ENCODE data around the gene SYNGR3.
"Not testable (repeated sequence)": the region's sequence is repeated elsewhere in the genome, so short reads cannot be mapped to it uniquely, and the experiment has no call there.

Gene SYNGR3

DNA sequence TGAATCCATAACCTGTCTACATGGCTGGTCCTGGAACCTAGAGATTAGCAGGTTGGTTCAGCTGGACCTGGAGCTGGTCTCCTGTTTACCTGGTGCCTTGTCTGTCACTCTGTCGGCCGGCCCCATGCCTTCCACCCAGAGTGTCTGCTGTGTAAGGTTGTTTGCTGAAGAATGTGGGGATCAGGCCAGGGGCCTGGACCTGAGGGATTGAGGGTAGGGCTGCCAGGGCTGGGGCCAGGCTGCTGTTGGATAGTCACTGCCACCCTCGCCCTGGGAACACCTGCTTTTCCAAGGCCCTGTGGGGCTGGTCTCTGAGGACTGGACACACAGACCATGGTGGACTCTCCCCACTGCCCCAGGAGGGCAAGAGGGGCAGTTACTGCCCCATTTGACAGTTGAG, 38.4 kb downstream of the SYNGR3 start:
- DNase-seq (ENCODE audit: low read depth in 3 of 3), result no peak

DNA sequence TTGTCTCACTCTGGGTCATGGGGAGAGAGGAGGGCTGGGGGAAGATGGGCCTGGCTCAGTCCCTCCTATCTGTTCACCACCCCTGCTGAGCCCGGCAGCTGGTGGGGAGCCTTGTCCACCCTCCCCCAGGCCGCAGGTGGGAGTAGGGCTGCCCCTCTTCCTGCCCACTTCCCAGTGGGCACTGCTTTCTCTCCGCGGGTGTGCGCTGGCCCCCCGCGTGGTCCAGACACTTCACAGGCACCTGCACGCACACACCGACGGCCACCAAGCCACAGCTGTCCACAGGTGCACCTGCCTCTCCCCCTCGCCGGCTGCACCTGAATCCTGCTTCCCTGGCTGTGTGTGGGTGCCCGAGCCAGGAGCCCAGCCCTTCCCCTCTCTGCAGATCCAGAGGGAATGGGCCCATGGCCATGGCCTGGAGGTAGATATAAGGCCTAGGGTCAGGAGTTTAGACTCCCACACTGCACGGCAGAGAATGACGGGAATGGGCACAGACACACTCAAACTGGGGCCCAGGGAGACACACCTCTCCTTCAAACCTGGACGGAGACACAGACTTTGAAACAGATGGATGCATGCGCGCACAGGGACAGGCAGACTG, 39.0 kb downstream of the SYNGR3 start:
- DNase-seq (ENCODE audit: low read depth in 3 of 3), result no peak

DNA sequence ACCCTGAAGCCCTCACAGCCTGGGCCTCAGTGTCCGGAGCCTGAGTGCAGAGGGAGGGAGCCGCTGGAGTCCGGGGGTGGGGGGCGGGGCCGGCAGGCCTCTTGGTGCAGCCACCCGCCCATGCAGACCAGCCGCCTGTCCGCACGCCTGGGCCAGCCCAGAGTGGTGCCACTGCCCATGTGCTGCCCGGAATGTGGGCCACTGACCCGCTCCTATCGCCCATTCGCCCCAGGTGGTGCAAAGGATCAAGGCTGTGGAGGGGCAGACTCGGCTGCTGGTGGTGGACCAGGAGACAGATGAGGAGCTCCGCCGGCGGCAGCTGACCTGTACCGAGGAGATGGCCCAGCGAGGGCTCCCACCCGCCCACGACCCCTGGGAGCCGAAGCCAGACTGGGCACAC, 39.6 kb downstream of the SYNGR3 start:
- DNase-seq (ENCODE audit: low read depth in 3 of 3), result no peak

DNA sequence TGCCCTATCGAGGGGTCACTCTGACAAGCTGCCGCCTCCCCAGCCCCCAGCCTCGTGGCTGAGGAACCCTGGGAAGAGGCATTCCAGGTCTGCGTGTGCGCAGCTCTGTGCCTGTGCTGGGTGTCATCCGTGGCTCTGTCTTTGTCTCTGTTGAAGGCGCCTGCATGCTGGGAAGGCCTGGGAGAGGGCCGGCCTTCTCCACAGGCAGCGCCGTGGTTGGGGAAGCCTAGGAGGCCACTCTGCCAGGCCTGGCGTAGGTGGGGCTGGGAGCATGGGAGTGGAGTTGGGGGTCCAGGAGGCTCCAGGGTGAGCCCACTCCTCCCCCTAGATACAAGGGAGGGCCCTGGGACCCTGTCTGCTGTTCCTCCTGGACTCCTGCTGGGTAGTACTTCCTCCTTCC, 40.3 kb downstream of the SYNGR3 start:
- DNase-seq (ENCODE audit: low read depth in 3 of 3), result no peak

DNA sequence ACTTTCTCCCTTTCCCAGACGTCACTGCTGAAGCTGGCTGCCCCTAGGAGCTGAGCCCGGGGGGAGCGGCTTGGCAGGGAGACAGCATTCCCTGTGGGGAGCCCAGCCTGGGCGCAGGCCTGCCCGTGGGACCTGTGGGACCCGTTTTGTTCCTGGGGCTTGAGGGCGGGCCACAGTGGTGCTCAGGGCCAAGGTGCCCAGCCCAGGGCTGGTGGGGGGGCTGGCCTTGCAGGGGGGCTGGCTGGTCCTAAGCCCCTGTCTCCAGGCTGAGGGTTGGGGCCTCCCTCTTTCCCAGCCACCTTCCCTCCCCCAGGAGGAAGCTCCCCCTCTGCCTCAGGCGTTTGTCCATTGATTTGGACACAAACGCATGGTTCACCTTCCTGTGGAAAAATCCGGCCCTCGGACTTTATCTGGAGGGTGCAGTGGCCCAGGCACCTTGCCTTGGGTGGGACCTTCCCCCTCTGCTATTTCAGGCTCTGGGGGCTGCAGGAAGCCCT, 41.4 kb downstream of the SYNGR3 start:
- DNase-seq (ENCODE audit: low read depth in 3 of 3), result no peak

DNA sequence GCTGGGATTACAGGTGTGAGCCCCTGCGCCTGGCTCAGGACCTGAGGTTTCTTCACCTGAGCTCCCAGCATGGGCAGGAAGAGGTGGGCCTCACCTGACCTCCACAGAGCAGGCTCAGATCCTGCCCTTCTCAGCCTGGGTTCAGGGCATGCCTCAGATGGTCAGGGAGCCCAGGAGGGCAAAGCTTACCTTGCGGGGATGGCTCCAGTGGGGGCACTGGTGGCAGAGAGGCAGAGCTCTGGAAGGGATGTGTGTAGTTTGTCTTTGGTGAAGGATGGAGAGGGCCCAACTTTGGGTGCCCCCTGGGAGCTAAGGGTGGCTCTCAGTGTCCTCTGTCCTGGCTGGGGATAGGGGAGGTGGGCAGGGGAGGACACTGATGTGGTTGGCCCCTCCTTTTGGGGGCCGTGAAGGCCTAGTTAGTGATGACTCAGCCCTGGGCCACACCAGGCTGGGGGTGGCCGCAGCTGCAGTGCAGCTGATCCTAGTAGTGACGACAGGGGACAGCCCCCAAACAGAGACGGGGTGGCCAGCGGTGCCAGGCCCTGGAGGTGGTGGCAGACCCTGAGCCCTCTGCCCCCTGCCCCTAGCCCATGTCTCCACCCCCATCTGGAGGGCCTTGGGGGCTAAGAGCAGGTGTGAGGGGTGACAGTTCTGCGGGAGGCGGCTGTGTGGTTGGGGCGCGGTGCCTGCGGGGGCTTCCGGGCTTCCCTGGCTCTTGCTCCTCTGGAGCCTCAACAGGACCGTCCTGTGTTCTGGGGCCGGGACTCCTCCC, 42.7 kb downstream of the SYNGR3 start:
- DNase-seq (ENCODE audit: low read depth in 3 of 3), result no peak

DNA sequence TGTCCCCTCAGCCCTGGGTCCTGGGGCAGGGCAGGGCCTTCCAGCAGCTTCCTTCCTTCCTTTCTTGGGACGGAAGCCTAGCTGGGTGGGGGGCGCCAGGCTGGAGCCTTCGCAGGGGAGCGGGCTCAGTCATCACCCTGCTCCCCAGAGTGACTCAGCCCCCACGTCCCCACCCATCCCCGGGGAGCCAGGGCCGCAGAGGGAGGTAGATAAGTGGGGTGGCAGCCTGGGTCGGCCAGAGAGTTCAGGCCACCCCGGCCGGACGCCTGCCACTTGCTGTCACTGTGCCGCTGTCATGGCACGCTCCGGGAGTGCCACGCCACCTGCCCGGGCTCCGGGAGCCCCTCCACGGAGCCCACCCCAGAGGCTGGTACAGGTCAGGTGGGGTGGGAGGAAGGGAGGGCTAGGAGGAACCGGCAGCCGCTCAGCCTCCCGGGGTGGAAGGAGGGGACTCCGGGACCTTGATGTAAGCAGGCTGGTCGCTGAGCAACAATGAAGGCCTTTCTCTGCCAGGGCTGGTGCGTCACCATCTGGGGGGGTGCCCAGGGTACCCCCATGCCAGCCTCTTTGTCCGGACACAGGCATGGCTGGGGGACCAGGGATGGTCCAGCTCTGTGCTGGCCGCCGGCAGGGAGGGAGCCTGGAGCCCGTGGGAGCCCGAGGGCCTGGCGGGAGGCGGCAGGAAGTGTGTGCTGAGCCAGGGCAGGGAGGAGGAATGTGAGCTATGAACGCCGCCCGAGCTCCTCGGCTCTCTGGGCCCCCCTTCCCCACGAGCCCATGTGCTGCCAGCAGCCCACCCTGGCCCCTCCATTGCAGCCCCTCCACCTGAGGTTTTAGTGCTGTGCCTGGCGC, 43.5 kb downstream of the SYNGR3 start:
- no peak for DNase-seq (ENCODE audit: low read depth in 3 of 3)

DNA sequence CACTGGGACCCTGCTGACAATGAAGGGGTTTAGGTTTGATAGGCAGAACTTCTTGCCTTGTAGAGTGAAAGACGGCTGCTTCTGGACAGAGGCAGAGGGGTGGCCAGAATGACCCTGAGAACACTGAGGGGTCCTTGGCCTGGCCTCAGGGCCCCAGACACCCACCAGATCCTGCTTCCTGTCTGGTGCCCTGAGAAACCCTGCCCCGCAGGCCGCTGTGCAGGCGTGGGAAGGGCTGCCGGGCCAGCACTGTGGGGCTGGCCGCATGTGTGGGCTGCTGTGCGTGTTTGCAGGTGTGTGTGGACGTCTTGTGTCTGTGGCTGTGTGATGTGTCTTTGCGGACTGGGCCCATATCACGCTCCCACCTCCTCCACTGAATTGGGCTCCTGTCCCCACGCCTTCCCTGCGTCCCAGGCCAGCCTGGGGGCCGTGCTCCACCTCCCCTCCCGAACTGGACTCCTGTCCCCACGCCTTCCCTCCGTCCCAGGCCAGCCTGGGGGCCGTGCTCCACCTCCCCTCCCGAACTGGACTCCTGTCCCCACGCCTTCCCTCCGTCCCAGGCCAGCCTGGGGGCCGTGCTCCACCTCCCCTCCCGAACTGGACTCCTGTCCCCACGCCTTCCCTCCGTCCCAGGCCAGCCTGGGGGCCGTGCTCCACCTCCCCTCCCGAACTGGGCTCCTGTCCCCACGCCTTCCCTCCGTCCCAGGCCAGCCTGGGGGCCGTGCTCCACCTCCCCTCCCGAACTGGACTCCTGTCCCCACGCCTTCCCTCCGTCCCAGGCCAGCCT, 44.3 kb downstream of the SYNGR3 start:
- DNase-seq (ENCODE audit: low read depth in 3 of 3), result not testable (repeated sequence)

DNA sequence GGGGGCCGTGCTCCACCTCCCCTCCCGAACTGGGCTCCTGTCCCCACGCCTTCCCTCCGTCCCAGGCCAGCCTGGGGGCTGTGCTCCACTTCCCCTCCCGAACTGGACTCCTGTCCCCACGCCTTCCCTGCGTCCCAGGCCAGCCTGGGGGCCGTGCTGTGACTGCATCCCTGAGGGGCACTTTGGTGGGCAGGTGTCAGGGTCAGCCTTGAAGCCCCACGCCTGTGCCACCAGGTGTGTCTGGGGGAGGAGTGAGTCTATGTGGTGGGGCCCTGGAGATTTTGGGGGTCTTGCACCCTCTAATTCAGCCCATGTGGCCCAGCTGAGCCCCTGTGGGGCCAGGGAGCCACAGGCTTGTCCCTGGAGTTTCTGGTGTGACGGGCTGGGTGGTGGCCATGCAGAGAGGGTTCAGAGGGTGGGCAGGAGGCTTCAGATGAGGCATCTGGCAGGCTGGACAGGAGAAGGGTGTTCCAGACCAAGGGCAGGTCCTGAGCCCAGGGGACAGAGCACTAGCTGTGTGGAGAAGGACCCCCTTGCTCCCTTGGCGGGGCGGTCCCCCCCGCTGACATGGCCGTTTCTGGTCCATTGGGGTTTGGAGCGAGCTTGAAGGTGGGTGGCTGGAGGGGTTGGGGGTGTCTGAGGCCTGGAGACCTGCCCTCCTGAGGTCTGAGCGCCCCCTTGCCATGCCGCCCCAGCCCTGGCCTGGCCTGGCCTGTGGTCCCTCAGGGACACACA, 45.1 kb downstream of the SYNGR3 start:
- DNase-seq (ENCODE audit: low read depth in 3 of 3), result no peak

DNA sequence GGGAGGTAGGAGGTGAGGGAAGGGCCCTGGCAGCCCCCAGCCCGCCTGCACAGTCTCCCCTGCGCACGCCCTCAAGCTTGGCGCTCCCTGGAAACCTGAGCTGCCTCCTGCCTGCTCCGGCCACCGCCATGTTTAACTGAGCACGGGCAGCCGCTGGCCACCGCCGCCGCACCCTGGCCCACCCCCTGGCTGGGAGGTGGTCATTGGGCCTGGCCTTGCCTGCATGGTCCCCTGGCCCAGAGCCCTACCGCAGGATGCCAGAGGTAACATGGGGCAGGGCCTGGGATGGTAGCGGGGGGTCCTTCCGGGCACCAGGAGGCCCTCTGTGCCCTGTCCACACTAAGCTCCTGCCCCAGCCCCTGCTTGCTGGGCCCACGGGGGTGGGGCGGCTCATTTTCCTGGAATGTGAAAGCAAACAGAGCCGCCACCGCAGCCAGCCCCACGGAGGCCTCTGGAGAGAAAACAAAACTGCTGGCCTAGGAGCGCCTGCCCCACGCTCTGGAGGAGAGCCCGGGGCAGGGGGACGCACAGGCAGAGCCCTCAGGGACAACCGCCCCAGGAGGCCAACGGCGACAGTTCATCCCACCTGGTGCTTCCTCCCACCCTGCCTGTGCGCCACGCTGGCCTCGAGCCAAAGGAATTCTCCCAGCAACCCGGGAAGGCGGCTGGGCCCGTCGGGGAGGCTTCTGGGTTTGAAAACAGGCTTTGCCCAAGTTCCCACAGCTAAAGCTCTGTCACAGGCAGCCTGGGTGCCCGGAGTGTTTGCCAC, 45.8 kb downstream of the SYNGR3 start:
- no peak for DNase-seq (ENCODE audit: low read depth in 3 of 3)

DNA sequence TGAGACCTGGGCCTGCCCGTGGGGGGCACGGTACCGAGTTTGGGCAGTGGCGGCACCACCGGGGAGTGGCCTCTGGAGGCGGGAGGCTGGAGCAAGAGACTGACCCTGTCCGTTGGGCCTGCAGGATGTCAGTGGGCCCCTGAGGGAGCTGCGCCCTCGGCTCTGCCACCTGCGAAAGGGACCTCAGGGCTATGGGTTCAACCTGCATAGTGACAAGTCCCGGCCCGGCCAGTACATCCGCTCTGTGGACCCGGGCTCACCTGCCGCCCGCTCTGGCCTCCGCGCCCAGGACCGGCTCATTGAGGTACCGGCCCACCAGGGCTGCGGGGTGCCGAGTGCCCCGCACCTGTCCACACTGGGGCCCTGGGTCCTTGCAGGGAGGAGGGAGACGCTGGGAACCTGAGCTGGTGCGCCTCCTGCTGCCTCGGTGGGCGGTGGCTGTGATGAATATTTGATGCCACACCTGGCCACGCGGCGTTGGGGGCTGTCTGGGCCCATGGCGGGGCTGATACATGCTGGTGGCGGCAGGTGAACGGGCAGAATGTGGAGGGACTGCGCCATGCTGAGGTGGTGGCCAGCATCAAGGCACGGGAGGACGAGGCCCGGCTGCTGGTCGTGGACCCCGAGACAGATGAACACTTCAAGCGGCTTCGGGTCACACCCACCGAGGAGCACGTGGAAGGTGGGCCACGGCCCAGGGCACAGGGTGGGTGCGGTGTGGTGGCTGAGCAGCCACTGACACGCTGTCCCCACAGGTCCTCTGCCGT, 46.6 kb downstream of the SYNGR3 start:
- no peak for DNase-seq (ENCODE audit: low read depth in 3 of 3)

DNA sequence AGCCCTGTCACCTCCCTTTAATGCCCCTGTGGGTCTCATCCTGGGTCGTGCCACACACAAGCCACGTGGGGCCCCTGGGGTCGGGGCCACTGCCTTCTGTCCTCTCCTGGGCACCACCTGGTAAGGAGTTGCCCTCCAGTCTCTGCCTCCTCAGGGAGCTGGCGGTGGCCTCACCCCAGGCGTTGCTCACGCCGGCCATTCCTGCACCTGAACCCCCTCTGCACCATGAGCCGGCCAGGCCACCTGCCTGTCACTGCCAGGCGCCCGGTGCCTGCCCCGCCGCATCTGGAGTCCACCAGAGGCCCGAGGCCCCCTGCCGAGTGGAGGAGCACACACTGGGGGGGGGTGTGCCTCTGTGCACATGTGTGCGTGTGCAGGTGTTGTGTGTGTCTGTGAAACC, 47.3 kb downstream of the SYNGR3 start:
- no peak for DNase-seq (ENCODE audit: low read depth in 3 of 3)

DNA sequence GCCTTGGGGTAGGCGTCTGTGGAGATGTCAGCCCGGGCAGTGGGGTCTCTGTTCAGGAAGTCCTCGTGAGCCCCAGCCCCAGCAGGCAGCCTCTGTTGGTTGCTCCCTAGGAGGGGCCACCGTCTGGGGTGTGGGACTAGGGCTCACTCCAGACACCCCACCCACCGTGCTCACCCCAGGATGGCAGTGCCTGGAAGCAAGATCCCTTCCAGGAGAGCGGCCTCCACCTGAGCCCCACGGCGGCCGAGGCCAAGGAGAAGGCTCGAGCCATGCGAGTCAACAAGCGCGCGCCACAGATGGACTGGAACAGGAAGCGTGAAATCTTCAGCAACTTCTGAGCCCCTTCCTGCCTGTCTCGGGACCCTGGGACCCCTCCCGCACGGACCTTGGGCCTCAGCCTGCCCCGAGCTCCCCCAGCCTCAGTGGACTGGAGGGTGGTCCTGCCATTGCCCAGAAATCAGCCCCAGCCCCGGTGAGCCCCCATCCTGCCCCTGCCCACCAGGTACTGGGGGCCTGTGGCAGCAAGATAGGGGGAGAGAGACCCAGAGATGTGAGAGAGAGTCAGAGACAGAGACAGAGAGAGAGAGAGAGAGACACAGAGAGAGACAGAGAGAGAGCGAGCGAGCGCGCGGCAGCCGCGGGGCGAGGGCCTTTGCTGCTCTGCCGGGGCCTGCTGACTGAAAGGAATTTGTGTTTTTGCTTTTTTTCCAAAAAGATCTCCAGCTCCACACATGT, 48.0 kb downstream of the SYNGR3 start:
- no peak for DNase-seq (ENCODE audit: low read depth in 3 of 3)

DNA sequence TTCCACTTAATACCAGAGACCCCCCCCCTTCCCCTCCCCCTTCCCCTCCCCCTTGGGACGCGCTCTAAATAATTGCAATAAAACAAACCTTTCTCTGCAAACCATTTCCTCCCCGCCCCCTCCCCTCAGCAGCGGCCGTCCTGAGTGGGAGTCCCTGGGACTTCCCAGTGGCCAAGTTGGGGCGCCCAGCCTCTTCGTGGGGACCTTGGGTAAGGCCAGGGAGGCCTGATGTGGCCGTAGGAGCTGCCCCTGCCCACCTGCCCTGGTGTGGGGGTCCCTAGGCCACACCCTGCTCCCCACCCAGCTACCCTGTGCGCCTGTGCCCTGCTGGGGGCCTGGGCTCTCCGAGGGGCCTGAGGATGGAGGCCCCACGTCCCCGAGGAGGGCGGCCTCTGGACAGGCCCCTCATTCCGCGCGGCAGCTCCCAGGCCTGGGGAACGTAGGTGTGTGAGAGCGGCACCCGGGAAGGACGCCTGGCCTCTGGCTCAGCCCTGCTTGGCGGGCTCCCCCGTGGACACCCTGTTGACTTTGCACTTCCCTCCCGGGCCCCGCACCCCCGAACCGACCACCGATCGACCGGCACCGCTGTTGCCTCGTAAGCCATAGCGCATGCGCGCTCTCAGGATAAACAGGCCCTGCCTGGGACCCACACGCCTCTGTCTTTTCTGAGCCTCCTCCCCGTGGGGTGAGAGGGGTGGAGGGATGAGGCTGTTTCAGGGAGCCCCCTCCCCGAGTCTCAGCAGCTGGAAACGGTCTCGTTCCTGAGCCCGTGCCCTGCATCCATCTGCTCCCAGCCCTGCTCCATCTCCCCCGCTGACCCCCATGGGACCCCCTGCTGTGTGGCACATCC, 48.8 kb downstream of the SYNGR3 start:
- no peak for DNase-seq (ENCODE audit: low read depth in 3 of 3)

DNA sequence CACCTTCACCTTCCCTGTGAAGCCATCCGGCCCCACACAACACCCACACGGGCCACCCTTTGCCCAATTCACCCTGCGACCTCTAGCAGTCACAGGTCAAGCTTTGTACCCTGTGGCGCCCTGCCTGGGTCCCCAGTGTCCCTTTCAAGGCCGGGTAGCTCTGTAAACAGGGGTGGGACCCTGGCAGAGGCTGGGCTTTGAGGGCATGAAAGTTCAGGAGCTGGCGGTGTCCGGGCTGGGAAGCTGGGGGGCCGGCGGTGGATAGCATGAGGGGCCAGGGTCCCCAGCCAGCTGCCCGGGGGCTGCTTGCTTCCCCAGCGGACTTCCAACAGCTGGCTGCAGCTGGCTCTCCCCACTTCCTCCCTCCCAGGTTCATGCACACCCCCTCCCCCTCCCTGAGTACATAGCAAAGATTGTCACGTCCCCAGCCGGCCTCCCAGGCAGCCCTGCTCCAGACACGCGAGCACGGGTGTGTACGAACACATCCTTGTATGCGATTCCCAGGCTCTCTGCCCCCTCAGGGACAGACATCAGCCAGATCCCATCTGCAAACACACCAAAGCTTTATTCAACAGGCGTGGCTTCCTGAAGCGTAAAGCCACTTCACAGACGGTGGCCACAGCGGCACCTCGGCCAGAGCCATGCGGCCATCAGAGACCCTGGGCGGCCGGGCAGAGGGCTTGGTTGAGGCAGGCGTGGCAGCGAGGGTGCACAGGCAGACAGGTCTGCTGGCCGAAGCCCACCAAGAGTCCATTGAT, 49.7 kb downstream of the SYNGR3 start:
- no peak for DNase-seq (ENCODE audit: low read depth in 3 of 3)

DNA sequence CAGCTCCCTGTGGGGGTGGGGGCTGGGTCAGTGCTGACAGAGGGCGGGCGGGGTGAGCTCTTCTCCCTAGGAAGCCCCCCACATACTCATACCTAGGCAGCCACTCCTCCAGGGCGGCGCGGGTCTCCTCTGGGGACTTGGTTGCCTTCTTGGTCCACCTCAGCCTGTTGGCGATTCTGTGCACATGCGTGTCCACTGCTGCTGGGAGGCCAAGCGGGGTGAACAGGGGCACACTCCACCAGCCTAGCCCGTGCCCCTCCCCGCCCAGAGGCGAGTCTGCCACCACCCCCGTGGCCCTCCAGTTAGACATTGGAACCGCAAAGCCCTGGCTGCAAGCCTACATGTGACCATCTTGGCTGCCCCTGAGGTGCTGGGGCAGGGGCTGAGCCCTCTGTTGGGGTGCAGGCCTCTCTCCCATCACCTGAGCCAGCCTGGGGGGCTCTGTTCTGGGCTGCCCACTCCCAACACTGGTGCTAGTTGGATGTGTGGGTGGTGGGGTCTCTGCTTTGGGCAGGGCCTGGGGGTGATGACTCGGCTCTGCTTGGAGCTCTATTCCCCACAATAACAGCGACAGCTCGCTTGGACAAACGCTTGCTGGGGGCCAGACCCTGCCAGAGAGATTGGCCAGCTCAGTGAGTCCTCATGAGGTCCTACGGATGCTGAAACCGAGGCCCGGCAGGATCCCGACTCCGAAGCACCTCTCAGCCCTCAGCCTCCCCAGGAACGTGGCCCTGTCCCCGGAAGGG, 50.4 kb downstream of the SYNGR3 start:
- no peak for DNase-seq (ENCODE audit: low read depth in 3 of 3)

All from stimulated activated CD4-positive, alpha-beta T cell treated with anti-CD3 and anti-CD28 coated beads, TNF-alpha, amount 100 ng/mL, for 48 hours (primary cell).